Stimulated activated CD4-positive, alpha-beta T cell treated with anti-CD3 and anti-CD28 coated beads, Interleukin-4, amount 100 ng/mL, for 4 hours (primary cell): ENCODE measurements around the gene CA12.
"Not testable (repeated sequence)": the region's sequence is repeated elsewhere in the genome, so short reads cannot be mapped to it uniquely, and the experiment has no call there.

Source experiments
- DNase-seq, 2 experiments: peaks; one replicate each; pipeline ENCODE4 v3.0.0-alpha.2; 2020

Gene CA12

GRCh38 chr15:63381301-63382204 is at the start of gene CA12:
CA12 (minus strand) TSS chr15:63381846; CDS start chr15:63381720, 126 bp downstream.
- peak in 1 of 2 experiments; percentile 14 for DNase-seq

GRCh38 chr15:63430766-63431451 is 49.3 kb upstream of the CA12 start:
- DNase-seq = no peak

DNA sequence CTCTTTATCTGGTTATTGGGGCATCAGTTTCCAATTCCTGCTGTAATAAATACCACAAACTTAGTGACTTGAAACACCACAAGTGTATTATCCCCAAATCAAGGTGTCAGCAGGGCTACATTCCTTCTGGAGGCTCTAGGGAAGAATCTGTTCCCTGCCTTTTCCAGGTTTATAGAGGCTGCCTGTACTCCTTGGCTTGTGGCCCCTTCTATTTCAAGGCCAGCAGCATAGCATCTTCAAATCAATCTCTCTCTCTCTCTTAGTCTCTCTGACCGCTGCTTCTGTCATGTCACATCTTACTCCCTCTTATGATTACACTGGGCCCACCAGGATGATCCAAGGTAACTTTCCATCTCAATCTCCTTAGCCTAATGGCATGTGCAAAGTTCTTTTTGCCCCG is 44.9 kb upstream of the CA12 start:
- no peak for DNase-seq

GRCh38 chr15:63425426-63425985 is 43.9 kb upstream of the CA12 start:
- no peak for DNase-seq

GRCh38 chr15:63422891-63423590 is 41.4 kb upstream of the CA12 start:
- DNase-seq = no peak

- DNase-seq = no peak
These were observed 39.8 kb upstream of the CA12 start for GRCh38 chr15:63421433-63421832.

DNA sequence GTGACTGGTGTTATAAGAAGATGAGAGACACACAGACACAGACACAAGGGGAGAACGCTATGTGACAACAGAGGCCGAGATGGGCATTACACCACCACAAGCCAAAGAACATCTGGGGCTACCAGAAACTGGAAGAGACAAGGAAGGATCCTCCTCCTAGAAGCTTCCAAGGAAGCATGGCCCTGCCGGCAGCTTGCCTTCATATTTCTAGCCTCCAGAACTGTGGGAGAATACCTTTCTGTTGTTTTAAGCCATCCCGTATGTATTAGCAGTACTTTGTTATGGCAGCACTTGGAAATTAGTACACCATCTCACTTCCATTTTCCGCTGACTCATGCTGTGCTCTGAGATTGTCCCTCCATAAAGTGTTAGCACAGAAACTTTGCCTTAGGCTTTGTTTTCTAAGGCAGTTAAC is 38.7 kb upstream of the CA12 start:
- no peak for DNase-seq

GRCh38 chr15:63418811-63419210 is 37.2 kb upstream of the CA12 start:
- no peak for DNase-seq

GRCh38 chr15:63417721-63418120 is 36.1 kb upstream of the CA12 start:
- DNase-seq = no peak

DNA sequence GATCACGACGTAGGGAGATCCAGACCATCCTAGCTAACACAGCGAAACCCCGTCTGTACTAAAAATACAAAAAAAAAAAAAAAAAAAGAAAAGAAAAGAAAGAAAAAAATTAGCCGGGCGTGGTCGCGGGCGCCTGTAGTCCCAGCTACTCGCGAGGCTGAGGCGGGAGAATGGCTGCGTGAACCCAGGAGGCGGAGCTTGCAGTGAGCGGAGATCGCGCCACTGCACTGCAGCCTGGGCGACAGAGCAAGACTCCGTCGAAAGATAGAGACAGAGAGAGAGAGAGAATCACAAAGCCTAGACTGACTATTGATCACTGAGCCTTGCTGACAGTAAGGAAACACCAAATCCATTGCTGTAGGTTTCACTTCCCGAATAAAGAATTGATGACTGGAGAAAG is 35.6 kb upstream of the CA12 start:
- DNase-seq = not testable (repeated sequence)

- DNase-seq = no peak
These were observed 33.0 kb upstream of the CA12 start for GRCh38 chr15:63414474-63415120.

DNA sequence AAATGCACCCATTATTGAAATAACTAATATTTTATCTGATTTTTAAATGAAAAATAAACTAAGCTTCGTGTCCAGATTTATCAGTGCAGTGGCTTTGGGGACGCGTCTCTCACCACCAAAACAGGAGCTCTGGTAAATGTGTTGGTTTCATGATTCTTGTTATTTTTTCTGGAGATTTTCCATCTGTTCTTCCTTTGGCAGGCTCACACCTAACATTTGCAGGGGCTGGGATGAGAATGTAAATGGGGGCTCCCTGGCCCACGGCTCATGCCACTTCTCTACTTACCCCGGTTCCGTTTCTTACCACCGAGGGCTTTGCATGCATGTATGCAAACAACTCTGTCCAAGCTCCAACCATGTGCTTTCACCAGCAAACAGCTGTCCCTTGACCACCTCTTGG is 30.9 kb upstream of the CA12 start:
- no peak for DNase-seq

DNA sequence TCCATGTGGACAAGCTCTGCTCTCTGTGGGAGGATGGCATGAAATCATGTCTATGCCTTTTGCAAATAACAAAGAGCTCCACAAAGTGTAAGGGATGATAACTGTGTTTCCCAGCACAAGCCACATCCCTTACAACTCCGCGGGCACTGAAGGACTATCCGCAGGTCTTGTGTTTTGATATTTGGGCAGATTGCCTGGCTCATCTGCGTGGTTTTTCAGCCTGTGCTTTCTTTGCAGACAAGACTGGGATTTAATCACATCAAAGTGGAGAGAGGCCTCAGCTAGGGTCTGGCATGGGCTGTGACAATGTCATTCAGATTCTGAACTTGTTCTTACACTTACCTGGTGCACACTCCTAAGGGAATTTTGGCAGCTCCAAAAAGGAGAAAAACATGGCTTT is 30.2 kb upstream of the CA12 start:
- DNase-seq = no peak

GRCh38 chr15:63409179-63409578 is 27.5 kb upstream of the CA12 start:
- DNase-seq = no peak

GRCh38 chr15:63408524-63408923 is 26.9 kb upstream of the CA12 start:
- DNase-seq = no peak

DNA sequence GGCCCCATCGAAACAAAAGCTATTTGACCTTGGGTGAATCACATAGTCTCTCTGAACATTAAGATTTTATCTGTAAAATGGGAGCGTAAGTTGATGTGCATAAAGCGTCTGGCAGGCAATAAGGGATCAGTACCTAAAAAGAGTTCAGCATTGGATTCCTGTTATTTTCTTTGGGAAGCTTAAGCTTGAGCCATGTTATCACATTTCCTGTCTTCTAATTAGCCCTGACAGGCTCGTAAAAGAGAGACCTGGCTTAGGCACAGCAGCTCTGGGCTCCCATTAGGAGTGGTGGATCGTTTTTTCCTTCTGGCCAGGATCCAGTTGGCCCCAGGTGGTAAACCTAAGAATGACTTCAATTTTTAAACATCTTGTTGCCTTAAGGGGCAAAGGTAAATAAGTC is 26.0 kb upstream of the CA12 start:
- no peak for DNase-seq

DNA sequence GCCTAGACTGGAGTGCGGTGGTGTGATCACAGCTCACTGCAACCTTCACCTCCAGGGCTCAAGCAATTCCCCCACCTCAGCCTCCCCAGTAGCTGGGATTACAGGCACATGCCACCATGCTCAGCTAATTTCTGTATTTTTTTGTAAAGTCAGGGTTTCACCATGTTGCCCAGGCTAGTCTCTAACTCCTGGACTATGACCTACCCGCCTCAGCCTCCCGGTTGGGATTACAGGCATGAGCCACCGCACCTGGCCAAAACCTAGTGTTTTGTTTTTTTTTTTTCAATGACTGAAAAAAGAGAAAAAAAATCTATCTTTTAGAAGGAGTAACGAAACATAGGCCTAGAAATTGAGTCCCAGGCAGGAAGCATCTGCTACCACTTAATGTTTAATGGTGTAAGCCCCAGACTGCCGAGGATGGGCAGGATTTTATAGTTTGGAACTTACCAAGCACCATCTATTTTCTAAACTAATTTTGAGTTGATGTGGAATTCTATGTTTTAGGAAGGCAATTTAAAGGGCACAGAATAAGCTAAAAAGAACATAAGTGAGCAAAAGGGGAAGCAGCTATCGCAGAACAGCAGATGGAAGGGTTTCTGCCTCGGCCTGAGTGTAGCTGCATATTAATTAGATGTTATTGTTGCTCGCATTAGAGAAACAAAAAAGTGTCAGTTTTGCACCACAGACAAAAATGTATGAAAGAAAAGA is 24.2 kb upstream of the CA12 start:
- no peak for DNase-seq

DNA sequence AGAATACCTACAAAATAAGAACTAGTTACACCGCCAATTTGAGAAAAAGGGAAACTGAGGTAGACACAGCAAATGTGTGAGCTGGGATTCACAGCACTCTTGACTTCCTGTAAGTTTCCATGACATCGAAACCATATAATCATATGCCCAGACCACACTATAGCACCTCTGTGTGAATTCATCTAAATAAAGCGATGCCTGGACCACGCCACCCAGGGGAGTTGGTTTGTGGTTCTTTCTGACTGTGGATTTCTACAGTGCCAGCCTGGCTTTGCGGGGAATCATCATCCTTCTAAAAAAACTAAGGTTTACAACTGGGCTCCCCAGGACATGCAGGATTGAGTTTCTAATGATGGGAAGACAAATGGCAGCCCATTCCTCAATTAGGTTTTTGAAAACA is 23.5 kb upstream of the CA12 start:
- no peak for DNase-seq

DNA sequence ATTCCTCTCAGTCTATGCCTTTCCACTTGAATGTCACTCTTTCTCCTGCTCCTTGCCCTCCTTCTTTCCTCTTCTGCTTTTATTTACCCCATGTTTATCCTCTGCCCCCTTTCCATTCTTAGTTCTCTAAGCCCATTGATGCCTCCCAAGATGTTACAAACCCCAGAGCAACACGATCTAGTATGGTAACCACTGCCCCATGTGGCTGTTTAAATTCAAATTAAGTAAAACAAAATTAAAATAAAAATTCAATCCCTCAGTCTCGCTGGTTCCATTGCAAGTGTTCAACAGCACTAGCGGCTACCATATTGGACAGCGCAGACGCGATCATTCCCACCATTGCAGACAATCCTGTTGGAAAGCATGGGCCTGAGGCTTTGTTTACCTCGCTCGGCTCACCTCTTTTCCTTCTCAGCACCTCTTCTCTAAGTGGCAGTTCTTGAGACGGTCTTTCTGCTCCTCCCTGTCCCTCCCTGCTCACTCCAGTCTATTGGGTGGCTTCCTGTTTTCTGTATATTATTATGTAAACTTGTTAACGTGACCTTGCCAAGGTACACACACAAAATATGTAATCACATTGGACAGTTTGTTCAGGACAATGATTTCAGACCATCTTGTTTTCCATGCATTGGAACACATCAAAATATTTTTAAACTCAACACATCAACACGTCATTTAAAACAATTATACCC is 21.8 kb upstream of the CA12 start:
- DNase-seq = no peak

DNA sequence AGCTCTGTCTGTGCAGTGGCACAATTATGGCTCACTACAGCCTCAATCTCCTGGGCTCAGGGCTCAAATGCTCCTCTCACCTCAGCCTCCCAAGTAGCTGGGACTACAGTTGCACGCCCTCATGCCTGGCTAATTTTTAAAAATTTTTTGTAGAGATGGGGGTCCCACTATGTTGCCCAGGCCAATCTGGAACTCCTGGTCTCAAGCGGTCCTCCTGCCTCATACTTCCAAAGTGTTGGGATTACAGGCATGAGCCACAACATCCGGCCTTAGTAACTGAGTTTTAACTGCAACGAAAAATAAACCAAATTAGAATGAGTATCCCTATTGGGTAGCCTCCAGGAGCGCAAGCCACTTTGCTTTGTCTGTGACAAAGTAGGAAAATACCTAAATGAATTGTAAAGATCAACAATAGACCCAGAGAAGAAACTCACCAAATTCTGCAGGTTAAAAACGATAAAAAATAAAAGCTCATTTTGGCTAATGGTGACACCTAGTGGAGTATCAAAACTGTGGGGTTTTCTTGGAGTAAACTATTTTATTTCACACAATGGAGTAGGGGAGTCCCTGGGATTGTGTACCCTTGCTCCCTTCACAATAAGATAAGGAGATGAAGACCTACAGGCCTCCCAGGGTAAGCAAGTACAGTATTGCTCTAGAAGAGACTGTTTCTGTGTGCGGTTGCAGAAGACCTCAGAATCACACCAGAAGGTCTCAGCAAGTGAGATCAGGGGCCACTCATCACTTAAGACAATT is 21.0 kb upstream of the CA12 start:
- no peak for DNase-seq
